GM19328 (cell line): ENCODE measurements around the gene TINCR.

ENCODE experiments used
- ATAC-seq: cut with Tn5 transposase; IDR thresholded peaks from one replicate; pipeline ENCODE4 v1.9.1; 2021; ENCODE audit warnings: mild to moderate bottlenecking, moderate library complexity; ENCODE audit not compliant: unreplicated experiment

Gene TINCR

GRCh38 chr19:5590151-5590864 lies 22.6 kb upstream of the TINCR start:
- no peak for ATAC-seq

- ATAC-seq = no peak
These were observed 21.3 kb upstream of the TINCR start for GRCh38 chr19:5588906-5589676.

GRCh38 chr19:5588441-5588840 lies 20.7 kb upstream of the TINCR start:
- ATAC-seq = no peak

- no peak for ATAC-seq
These were observed 19.9 kb upstream of the TINCR start for GRCh38 chr19:5587661-5588060.

GRCh38 chr19:5587071-5587455 lies 19.3 kb upstream of the TINCR start:
- no peak for ATAC-seq

- ATAC-seq = no peak
These were observed 18.7 kb upstream of the TINCR start for GRCh38 chr19:5586300-5587070.

- no peak for ATAC-seq
These were observed 17.9 kb upstream of the TINCR start for GRCh38 chr19:5585461-5586299.

- no peak for ATAC-seq
These were observed 12.4 kb upstream of the TINCR start for GRCh38 chr19:5580161-5580571.

- ATAC-seq = no peak
These were observed 11.9 kb upstream of the TINCR start for GRCh38 chr19:5579697-5580096.

- ATAC-seq = no peak
These were observed 11.5 kb upstream of the TINCR start for GRCh38 chr19:5579286-5579685.

- ATAC-seq = no peak
These were observed 10.5 kb upstream of the TINCR start for GRCh38 chr19:5578097-5578846.

GRCh38 chr19:5575590-5575989 lies 7.8 kb upstream of the TINCR start:
- no peak for ATAC-seq

- ATAC-seq = no peak
These were observed 5.0 kb upstream of the TINCR start for GRCh38 chr19:5572556-5573286.

- ATAC-seq = no peak
These were observed 4.0 kb upstream of the TINCR start for GRCh38 chr19:5571777-5572176.

- no peak for ATAC-seq
These were observed 236 bp upstream of the TINCR start for GRCh38 chr19:5567970-5568407.

GRCh38 chr19:5564930-5565329 lies 2.8 kb downstream of the TINCR start:
- no peak for ATAC-seq

GRCh38 chr19:5563935-5564612 lies 3.7 kb downstream of the TINCR start:
- ATAC-seq = no peak

GRCh38 chr19:5563008-5563431 lies 4.7 kb downstream of the TINCR start:
- no peak for ATAC-seq

GRCh38 chr19:5562280-5562679 lies 5.5 kb downstream of the TINCR start:
- no peak for ATAC-seq
